SH-SY5Y (cell line): ENCODE measurements around the gene FUCA1.

Source experiments
- GATA2 ChIP-seq: IDR thresholded peaks from 2 replicates; pipeline ENCODE4 v1.6.1; 2011; ENCODE audit warnings: mild to moderate bottlenecking, low read depth, low read length
- GATA3 ChIP-seq: IDR thresholded peaks from 2 replicates; pipeline ENCODE4 v1.6.1; 2011; ENCODE audit warnings: low read depth, mild to moderate bottlenecking, low read length, moderate library complexity

GRCh38 chr1:23838401-23838866 lies 29.7 kb downstream of the FUCA1 start:
- no peak for TF ChIP-seq GATA2
- TF ChIP-seq GATA3: no peak
